Measurements from ENCODE around the gene IFNGR2. TPM values are rescaled to one million over a fixed set of nuclear protein-coding genes. Genes with fewer than 3 reads are reported as not detected.
"Not testable (repeated sequence)": the region's sequence is repeated elsewhere in the genome, so short reads cannot be mapped to it uniquely, and the experiment has no call there.

Gene IFNGR2
- total and polyA plus RNA-seq, 4 experiments from 2014 or later: 8.7 to 24.3 (median 21.8) TPM

DNA sequence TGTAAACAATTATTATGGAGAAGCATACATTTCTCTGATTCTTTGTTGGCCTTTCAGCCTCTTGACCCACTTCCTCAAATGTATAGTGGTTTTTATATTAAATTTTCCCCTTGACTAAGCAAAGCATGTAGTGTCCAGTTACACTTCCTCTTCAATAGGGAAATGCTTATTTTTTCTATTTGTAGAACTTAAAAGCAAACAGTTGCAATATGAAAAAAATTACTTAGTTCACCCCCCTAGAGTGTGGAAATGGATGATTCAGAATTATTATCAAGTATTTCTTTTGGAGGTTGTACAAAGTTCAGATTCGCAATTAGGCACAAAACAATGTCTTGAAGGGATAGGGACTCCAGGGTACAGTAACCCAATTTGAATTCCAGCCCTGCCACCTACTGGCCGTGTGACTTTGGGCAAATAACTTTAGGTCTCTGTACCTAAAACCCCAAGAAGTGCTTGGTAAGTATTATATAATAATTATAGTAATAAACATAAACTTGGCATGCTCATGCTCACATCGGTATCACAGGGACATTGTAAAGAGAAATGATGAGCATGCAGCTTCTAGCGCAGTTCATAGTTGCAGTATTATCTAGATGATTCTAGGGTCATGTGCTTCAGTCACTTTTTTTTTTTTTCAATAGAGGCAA, 28.6 kb upstream of the IFNGR2 start:
- Mint-ChIP-seq H3K27ac (peak overlapping the region in 1 of 7 donors; percentile 51), H3K36me3 (no peaks in the 10 kb centered on the region), H3K9me3 (peaks cover 0 to 5% (median 0%) of the 10 kb centered on the region in 8 donors), H3K4me1 (peaks cover 7 to 21% (median 10%) of the 10 kb centered on the region in 4 donors), H3K27me3 (no peaks in the 10 kb centered on the region), H3K4me3 (no peak overlapping the region)
- H3K36me3 ChIP-seq (ENCODE audit: insufficient read depth, low read length): no peaks in the 10 kb centered on the region
- no peaks in the 10 kb centered on the region for H3K9me3 ChIP-seq (ENCODE audit: control insufficient read depth in 1 of 2, low read length in 2 of 2)
- no peaks in the 10 kb centered on the region for H3K27me3 ChIP-seq (ENCODE audit: insufficient read depth, low read length)
- DNase-seq: peak in 4 of 5 donors; percentile 52 to 55 (median 54)
- CTCF ChIA-PET (ENCODE audit: partially characterized antibody): interaction anchor here (0.6 to 7.3 kb wide), 14 partner anchors 9 to 1926 kb away, joined by 3 to 59 read pairs (median 6); partner anchors contain the start of gene IFNAR1
- H3K27ac ChIP-seq (ENCODE audit: low read depth, low read length): no peak overlapping the region
- H3K4me1 ChIP-seq (ENCODE audit: insufficient read depth, low read length): peaks cover 13% of the 10 kb centered on the region
- POLR2A ChIA-PET (ENCODE audit: partially characterized antibody): interaction anchor here (1.8 kb wide), 1 partner anchor 13 kb away, joined by 7 read pairs; no protein-coding TSS in a partner anchor
- no peak overlapping the region for H3K4me3 ChIP-seq (ENCODE audit: low read length in 2 of 2)
- intact Hi-C loops (cut with micrococcal nuclease): loop anchor here (1.0 to 10.0 kb wide), 5 partner anchors 14 to 540 kb away; no protein-coding TSS in a partner anchor

GRCh38 chr21:33375101-33375644, 28.0 kb upstream of the IFNGR2 start:
- POLR2A ChIA-PET (ENCODE audit: partially characterized antibody): interaction anchor here (0.7 to 3.1 kb wide), 2 partner anchors 13 to 168 kb away, joined by 4 to 17 read pairs; partner anchors contain the start of gene SON
- H3K9me3 ChIP-seq (ENCODE audit: control insufficient read depth in 1 of 2, low read length in 2 of 2): no peaks in the 10 kb centered on the region
- Mint-ChIP-seq H3K36me3 (no peaks in the 10 kb centered on the region), H3K9me3 (peaks cover 0 to 2% (median 0%) of the 10 kb centered on the region in 8 donors), H3K27me3 (no peaks in the 10 kb centered on the region), H3K27ac (peak overlapping the region in 3 of 7 donors; percentile 4 to 44 (median 23)), H3K4me3 (peak overlapping the region in 2 of 8 donors; percentile 5 to 61), H3K4me1 (peaks cover 10 to 27% (median 14%) of the 10 kb centered on the region in 4 donors)
- CTCF ChIA-PET (ENCODE audit: partially characterized antibody): interaction anchor here (0.6 to 7.3 kb wide), 13 partner anchors 9 to 544 kb away, joined by 3 to 59 read pairs (median 7); partner anchors contain the start of gene IFNAR1
- H3K4me1 ChIP-seq (ENCODE audit: insufficient read depth, low read length): peaks cover 19% of the 10 kb centered on the region
- H3K4me3 ChIP-seq (ENCODE audit: low read length in 2 of 2): no peak overlapping the region
- no peak for DNase-seq
- intact Hi-C loops (cut with micrococcal nuclease): loop anchor here (2.0 to 10.0 kb wide), 2 partner anchors 14 to 540 kb away; no protein-coding TSS in a partner anchor
- no peaks in the 10 kb centered on the region for H3K27me3 ChIP-seq (ENCODE audit: insufficient read depth, low read length)
- no peaks in the 10 kb centered on the region for H3K36me3 ChIP-seq (ENCODE audit: insufficient read depth, low read length)
- no peak overlapping the region for H3K27ac ChIP-seq (ENCODE audit: low read depth, low read length)

- Mint-ChIP-seq H3K4me3 (no peak overlapping the region), H3K27me3 (no peaks in the 10 kb centered on the region), H3K36me3 (no peaks in the 10 kb centered on the region), H3K27ac (no peak overlapping the region), H3K4me1 (peaks cover 27 to 49% (median 34%) of the 10 kb centered on the region in 4 donors), H3K9me3 (peaks cover 0 to 2% (median 0%) of the 10 kb centered on the region in 8 donors)
- no peaks in the 10 kb centered on the region for H3K36me3 ChIP-seq (ENCODE audit: insufficient read depth, low read length)
- H3K4me1 ChIP-seq (ENCODE audit: insufficient read depth, low read length): peaks cover 41% of the 10 kb centered on the region
- ChIA-PET CTCF (ENCODE audit: partially characterized antibody) (interaction anchor here (0.7 to 7.3 kb wide), 9 partner anchors 8 to 437 kb away, joined by 3 to 59 read pairs (median 9); partner anchors contain the start of gene IFNAR1), POLR2A (ENCODE audit: partially characterized antibody) (interaction anchor here (3.1 kb wide), 1 partner anchor 16 kb away, joined by 17 read pairs; no protein-coding TSS in a partner anchor)
- no peaks in the 10 kb centered on the region for H3K27me3 ChIP-seq (ENCODE audit: insufficient read depth, low read length)
- no peaks in the 10 kb centered on the region for H3K9me3 ChIP-seq (ENCODE audit: control insufficient read depth in 1 of 2, low read length in 2 of 2)
- no peak overlapping the region for H3K27ac ChIP-seq (ENCODE audit: low read depth, low read length)
- intact Hi-C loops (cut with micrococcal nuclease): loop anchor here (10.0 kb wide), 1 partner anchor 543 kb away; no protein-coding TSS in a partner anchor
- no peak overlapping the region for H3K4me3 ChIP-seq (ENCODE audit: low read length in 2 of 2)
- DNase-seq: no peak
Measured at GRCh38 chr21:33377221-33377920, 25.8 kb upstream of the IFNGR2 start.

GRCh38 chr21:33378081-33378480, 25.1 kb upstream of the IFNGR2 start:
- H3K27ac Mint-ChIP-seq: no peak overlapping the region

DNA sequence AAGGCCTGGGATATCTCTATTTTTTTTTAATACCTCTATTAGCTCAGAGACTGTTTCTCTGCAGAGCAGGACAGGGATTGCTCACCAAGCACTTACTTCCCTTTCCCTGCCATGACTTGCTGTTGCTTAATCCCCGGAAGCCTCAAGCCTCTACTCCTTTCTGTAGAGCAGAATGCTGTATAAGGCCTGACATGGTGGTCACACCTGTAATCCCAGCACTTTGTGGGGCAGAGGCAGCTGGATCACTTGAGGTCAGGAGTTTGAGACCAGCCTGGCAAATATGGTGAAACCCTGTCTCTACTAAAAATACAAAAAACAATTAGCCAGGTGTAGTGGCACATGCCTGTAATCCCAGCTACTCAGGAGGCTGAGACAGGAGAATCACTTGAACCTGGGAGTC, 23.3 kb upstream of the IFNGR2 start:
- H3K36me3 Mint-ChIP-seq; DNase-seq; H3K9me3 Mint-ChIP-seq; H3K27me3 ChIP-seq (ENCODE audit: insufficient read depth, low read length); H3K9me3 ChIP-seq (ENCODE audit: control insufficient read depth in 1 of 2, low read length in 2 of 2); H3K36me3 ChIP-seq (ENCODE audit: insufficient read depth, low read length); H3K27me3 Mint-ChIP-seq; H3K4me3 ChIP-seq (ENCODE audit: low read length in 2 of 2): not testable (repeated sequence)
- H3K4me3 Mint-ChIP-seq: peak overlapping the region in 6 of 8 donors; percentile 33 to 77 (median 64)
- H3K27ac ChIP-seq (ENCODE audit: low read depth, low read length): peak overlapping the region; percentile 44
- peaks cover 46 to 74% (median 57%) of the 10 kb centered on the region in 4 donors for H3K4me1 Mint-ChIP-seq
- H3K27ac Mint-ChIP-seq: peak overlapping the region; percentile 87 to 96 (median 91)
- peaks cover 62% of the 10 kb centered on the region for H3K4me1 ChIP-seq (ENCODE audit: insufficient read depth, low read length)
- POLR2A ChIA-PET (ENCODE audit: partially characterized antibody): interaction anchor here (0.6 to 5.0 kb wide), 9 partner anchors 12 to 194 kb away, joined by 3 to 62 read pairs (median 8); partner anchors contain the start of genes IFNAR1 and TMEM50B
- intact Hi-C loops (cut with micrococcal nuclease): loop anchor here (1.0 to 10.0 kb wide), 3 partner anchors 19 to 545 kb away; partner anchors contain the start of genes GART and SON
- CTCF ChIA-PET (ENCODE audit: partially characterized antibody): interaction anchor here (0.6 to 7.3 kb wide), 5 partner anchors 19 to 183 kb away, joined by 4 to 59 read pairs (median 4); no protein-coding TSS in a partner anchor

More at GRCh38 chr21:33378081-33378480, 25.1 kb upstream of the IFNGR2 start:
- H3K4me3 Mint-ChIP-seq: no peak overlapping the region
- H3K9me3 Mint-ChIP-seq: peaks cover 0 to 2% (median 0%) of the 10 kb centered on the region in 8 donors
- ChIA-PET POLR2A (ENCODE audit: partially characterized antibody) (interaction anchor here (3.1 kb wide), 1 partner anchor 16 kb away, joined by 17 read pairs; no protein-coding TSS in a partner anchor), CTCF (ENCODE audit: partially characterized antibody) (interaction anchor here (0.8 to 7.3 kb wide), 7 partner anchors 12 to 438 kb away, joined by 3 to 59 read pairs (median 9); no protein-coding TSS in a partner anchor)
- no peak overlapping the region for H3K27ac ChIP-seq (ENCODE audit: low read depth, low read length)
- no peaks in the 10 kb centered on the region for H3K36me3 Mint-ChIP-seq
- peaks cover 33 to 56% (median 41%) of the 10 kb centered on the region in 4 donors for H3K4me1 Mint-ChIP-seq
- DNase-seq: no peak
- peaks cover 48% of the 10 kb centered on the region for H3K4me1 ChIP-seq (ENCODE audit: insufficient read depth, low read length)
- intact Hi-C loops (cut with micrococcal nuclease): loop anchor here (10.0 kb wide), 1 partner anchor 543 kb away; no protein-coding TSS in a partner anchor
- no peaks in the 10 kb centered on the region for H3K27me3 ChIP-seq (ENCODE audit: insufficient read depth, low read length)
- H3K27me3 Mint-ChIP-seq: no peaks in the 10 kb centered on the region
- no peak overlapping the region for H3K4me3 ChIP-seq (ENCODE audit: low read length in 2 of 2)
- H3K9me3 ChIP-seq (ENCODE audit: control insufficient read depth in 1 of 2, low read length in 2 of 2): no peaks in the 10 kb centered on the region
- no peaks in the 10 kb centered on the region for H3K36me3 ChIP-seq (ENCODE audit: insufficient read depth, low read length)

DNA sequence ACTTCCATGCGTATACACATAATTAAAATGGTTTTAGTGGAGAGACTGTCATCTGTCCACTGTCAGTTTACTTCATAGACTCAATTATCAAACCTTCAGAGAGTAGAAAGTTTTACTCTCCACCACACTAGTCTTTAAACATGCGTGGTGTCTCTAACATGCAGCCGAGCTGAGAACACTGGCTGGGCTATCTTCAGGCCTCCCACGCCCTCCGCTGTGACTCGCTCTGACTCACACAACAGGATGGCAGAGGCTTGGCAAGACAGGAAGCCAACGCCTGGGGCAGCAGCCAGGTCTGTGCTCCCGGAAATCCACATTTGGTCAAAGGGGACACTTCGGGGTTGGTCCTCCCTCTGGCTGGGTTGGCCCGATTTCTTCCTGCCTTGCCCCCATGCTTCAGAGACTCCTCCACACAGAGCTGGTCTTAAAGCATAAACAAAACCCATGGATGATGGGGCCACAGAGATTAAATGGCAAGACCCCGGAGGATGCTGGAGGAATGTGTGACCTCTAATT, 22.7 kb upstream of the IFNGR2 start:
- H3K4me1 ChIP-seq (ENCODE audit: insufficient read depth, low read length): peaks cover 64% of the 10 kb centered on the region
- no peaks in the 10 kb centered on the region for H3K36me3 Mint-ChIP-seq
- no peaks in the 10 kb centered on the region for H3K27me3 Mint-ChIP-seq
- intact Hi-C loops (cut with micrococcal nuclease): loop anchor here (1.0 to 10.0 kb wide), 2 partner anchors 19 to 164 kb away; partner anchors contain the start of genes GART and SON
- H3K4me1 Mint-ChIP-seq: peaks cover 45 to 74% (median 58%) of the 10 kb centered on the region in 4 donors
- no peak overlapping the region for H3K4me3 ChIP-seq (ENCODE audit: low read length in 2 of 2)
- ChIA-PET POLR2A (ENCODE audit: partially characterized antibody) (interaction anchor here (0.6 to 5.0 kb wide), 16 partner anchors 13 to 208 kb away, joined by 3 to 62 read pairs (median 4); partner anchors contain the start of genes DONSON, IFNAR1 and TMEM50B), CTCF (ENCODE audit: partially characterized antibody) (interaction anchor here (1.2 to 7.3 kb wide), 3 partner anchors 19 to 33 kb away, joined by 4 to 59 read pairs (median 4); no protein-coding TSS in a partner anchor)
- H3K9me3 ChIP-seq (ENCODE audit: control insufficient read depth in 1 of 2, low read length in 2 of 2): no peaks in the 10 kb centered on the region
- peak overlapping the region; percentile 44 for H3K27ac ChIP-seq (ENCODE audit: low read depth, low read length)
- H3K36me3 ChIP-seq (ENCODE audit: insufficient read depth, low read length): no peaks in the 10 kb centered on the region
- H3K4me3 Mint-ChIP-seq: peak overlapping the region in 7 of 8 donors; percentile 44 to 81 (median 66)
- H3K9me3 Mint-ChIP-seq: peaks cover 0 to 2% (median 0%) of the 10 kb centered on the region in 8 donors
- DNase-seq: peak; percentile 68 to 93 (median 72)
- H3K27ac Mint-ChIP-seq: peak overlapping the region; percentile 87 to 96 (median 91)
- no peaks in the 10 kb centered on the region for H3K27me3 ChIP-seq (ENCODE audit: insufficient read depth, low read length)

Measured in CD4-positive, alpha-beta memory T cell (primary cell).